ENCODE measurements around the gene TMEM72.

TMEM72 gene

DNA sequence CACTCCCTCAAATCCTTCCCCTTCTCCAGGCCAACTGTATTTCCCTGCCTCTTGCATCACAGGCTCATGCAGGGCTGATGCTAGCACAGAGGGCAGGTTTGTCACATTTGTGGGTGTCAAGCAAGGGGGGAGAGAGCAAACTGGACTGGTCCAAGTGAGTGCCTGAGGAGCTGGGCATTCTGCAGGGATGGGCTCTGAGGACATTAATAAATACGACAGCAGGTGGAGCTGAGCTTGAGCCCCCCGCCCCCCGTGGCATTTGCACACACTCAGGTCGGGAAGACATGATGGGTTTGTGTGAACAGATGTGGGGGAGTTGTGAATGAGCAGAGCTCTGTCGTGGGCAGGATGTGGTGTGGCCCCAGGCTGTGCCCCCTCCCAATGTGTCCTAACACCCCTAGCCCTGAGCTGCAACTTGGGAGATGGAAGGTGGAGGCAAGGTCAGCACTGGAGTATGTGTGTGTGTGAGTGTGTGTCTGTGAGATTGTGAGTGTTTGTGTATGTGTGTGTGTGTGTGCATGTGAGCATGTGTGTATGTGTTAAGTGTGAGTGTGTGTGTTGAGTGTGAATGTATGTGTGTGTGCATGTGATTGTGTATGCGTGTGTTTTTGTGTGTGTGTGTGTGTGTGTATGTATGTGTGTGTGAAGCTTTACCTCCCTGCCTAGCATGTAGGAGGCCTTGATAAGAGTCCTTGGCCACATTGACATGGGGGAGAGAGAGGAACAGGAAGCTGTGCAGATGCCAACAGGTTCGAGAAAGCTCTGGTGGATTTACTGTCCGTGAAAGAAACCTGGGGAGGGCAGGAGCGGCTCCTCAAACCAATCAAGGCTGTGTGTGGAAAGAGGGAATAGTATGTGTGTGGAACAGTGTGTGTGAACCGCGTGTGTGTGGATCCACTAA lies 57.6 kb downstream of the TMEM72 start:
- H3K4me1 Mint-ChIP-seq (ENCODE audit: low read depth in 2 of 2): peaks cover 35 to 37% of the 10 kb centered on the region in 2 donors
- H3K36me3 Mint-ChIP-seq (ENCODE audit: insufficient read depth): no peaks in the 10 kb centered on the region
- peak; percentile 42 to 57 (median 48) for DNase-seq
- peak overlapping the region; percentile 0 to 85 for H3K27ac Mint-ChIP-seq
- peak overlapping the region; percentile 40 to 74 for H3K4me3 Mint-ChIP-seq
- H3K27me3 Mint-ChIP-seq: no peaks in the 10 kb centered on the region
- no peaks in the 10 kb centered on the region for H3K9me3 Mint-ChIP-seq
- peak; percentile 94 for ATAC-seq (replicated peaks)

DNA sequence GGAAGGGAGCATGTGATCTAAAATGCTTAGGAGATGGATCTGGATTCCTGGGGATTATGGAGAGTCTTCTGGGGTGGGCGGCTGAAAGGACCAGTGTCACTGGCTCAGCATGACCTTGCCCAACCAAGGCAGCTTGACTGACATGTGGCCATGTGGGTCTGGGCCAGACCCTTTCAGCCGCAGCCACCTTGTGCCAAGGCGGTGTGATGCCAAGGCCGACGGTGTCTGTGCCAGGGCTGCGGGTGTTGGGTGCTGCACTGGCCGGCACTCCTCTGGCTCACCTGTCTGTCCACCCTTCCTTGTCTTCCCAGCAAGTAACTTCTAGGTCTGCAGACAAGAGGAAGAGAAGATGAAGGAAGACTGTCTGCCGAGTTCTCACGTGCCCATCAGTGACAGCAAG lies 58.7 kb downstream of the TMEM72 start:
- no peaks in the 10 kb centered on the region for H3K36me3 Mint-ChIP-seq (ENCODE audit: insufficient read depth)
- no peak overlapping the region for H3K4me3 Mint-ChIP-seq
- H3K4me1 Mint-ChIP-seq (ENCODE audit: low read depth in 2 of 2): peaks cover 37% of the 10 kb centered on the region in 2 donors
- DNase-seq (no peak), ATAC-seq (replicated peaks) (no peak)
- H3K27ac Mint-ChIP-seq: peak overlapping the region in 1 of 2 donors; percentile 51
- H3K9me3 Mint-ChIP-seq: no peaks in the 10 kb centered on the region
- H3K27me3 Mint-ChIP-seq: no peaks in the 10 kb centered on the region

DNA sequence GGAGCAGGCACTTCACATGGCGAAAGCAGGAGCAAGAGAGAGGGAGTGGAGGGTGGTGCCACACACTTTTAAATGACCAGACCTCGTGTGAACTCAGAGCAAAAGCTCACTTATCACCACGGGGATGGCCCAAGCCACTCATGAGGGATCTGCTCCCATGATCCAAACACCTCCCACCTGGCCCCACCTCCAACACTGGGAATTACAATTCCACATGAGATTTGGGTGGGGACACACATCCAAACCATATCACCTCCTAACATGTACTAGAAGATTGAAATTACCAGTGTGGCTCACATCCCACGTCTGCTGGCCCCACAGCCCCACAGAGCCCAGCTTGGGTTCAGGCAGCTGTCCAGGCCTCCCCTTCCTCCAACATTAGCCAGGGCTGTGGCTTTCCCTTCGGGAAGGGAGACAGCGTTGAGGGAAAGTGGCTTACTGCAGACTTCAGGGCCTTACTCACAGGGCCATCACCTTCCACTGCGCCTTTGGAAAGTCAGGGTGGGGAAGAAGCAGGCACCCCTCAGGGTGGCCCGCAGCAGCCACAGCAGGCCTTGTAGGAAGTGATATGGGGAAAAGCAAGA lies 59.8 kb downstream of the TMEM72 start:
- H3K4me1 Mint-ChIP-seq (ENCODE audit: low read depth in 2 of 2): peaks cover 30 to 33% of the 10 kb centered on the region in 2 donors

DNA sequence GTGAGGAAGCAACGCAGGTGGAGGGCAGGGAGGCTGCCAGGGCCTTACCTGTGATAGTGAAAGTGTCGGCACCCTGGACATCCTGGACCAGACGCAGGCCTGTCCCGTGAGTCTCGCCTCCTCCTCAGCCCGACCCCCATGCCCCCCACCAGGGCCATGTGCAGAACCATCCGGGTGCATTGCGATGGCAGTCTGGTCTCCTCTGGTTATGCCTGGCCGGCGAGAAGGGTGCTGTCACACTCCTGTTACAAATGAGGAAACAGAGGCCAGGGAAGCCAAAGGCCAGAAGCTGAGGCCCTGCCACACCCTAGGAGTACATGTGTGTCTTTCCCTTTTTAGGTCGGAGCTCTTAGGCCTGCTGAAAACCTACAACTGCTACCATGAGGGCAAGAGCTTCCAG lies 60.3 kb downstream of the TMEM72 start:
- H3K27me3 Mint-ChIP-seq: no peaks in the 10 kb centered on the region
- no peak overlapping the region for H3K4me3 Mint-ChIP-seq
- DNase-seq: no peak
- no peaks in the 10 kb centered on the region for H3K9me3 Mint-ChIP-seq
- no peak overlapping the region for H3K27ac Mint-ChIP-seq
- H3K36me3 Mint-ChIP-seq (ENCODE audit: insufficient read depth): no peaks in the 10 kb centered on the region
- ATAC-seq (replicated peaks): no peak
- H3K4me1 Mint-ChIP-seq (ENCODE audit: low read depth in 2 of 2): peaks cover 25 to 29% of the 10 kb centered on the region in 2 donors

More for the DNA sequence above, 59.8 kb downstream of the TMEM72 start:
- Mint-ChIP-seq H3K9me3 (no peaks in the 10 kb centered on the region), H3K4me3 (no peak overlapping the region), H3K36me3 (ENCODE audit: insufficient read depth) (no peaks in the 10 kb centered on the region), H3K27ac (no peak overlapping the region), H3K27me3 (no peaks in the 10 kb centered on the region)
- ATAC-seq (replicated peaks): no peak
- no peak for DNase-seq

DNA sequence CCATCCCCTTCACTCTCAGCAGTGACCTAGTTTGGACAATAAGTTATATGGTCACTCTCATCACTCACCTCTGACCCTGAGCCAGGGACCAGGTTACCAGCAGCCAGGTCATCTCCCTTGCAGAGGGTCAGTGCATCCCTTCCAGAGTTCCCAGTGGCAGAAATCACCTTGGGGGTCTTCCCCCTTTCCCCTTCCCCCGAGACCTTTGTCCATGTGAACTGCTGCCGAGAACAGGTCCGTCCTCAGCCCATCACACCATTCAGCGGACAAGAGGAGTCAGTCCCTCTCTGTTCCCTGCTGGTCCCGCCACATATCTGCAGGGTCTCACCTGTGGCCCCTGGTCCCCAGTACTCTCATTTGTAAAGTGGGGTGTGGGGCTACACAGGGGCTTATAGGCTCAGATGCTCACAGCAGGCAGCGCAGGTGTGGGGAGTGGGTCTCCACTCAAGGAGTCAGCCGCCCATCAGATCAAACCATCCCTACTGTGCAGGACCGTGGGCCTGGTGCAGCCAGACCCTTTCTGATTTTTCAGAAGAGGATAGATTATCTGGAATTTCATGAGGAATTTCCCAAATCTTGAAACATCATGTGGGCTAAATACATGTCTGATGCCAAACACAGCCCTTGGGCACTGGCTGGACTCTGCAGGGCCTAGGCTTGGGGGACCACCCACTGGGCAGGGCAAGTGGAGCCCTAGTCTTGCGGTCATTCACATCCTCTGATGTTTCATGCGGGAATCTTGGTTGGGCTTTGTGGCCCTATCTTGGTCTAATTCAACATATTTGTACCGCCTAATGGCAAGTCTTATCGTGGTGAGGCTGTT lies 61.0 kb downstream of the TMEM72 start:
- ATAC-seq (replicated peaks): no peak
- peaks cover 25 to 29% of the 10 kb centered on the region in 2 donors for H3K4me1 Mint-ChIP-seq (ENCODE audit: low read depth in 2 of 2)
- DNase-seq: no peak
- peak overlapping the region in 1 of 2 donors; percentile 49 for H3K27ac Mint-ChIP-seq
- H3K27me3 Mint-ChIP-seq: no peaks in the 10 kb centered on the region
- H3K36me3 Mint-ChIP-seq (ENCODE audit: insufficient read depth): no peaks in the 10 kb centered on the region
- H3K4me3 Mint-ChIP-seq: no peak overlapping the region
- H3K9me3 Mint-ChIP-seq: no peaks in the 10 kb centered on the region

DNA sequence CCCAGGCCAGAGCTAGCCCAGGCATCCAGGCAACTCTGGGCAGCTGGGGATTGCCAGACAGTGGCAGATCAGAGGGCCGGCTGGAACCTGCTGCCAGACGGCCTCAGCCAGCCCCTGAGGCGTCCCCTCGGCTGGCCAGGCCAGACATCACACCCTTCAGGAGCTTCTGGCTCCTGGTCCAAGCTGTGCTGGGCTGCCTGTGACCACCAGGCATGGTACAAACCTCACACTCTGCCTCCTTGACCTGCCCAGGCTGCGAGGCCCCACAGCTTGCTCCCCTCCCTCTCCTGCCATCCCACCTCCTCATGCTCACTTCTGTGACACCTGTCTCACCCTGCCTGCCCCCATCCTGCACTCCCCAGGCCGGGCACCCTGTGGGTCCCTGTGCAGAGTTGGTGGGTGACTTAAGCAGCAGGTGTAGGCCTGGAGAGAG lies 61.8 kb downstream of the TMEM72 start:
- Mint-ChIP-seq H3K4me3 (no peak overlapping the region), H3K4me1 (ENCODE audit: low read depth in 2 of 2) (peaks cover 19 to 23% of the 10 kb centered on the region in 2 donors), H3K27ac (peak overlapping the region; percentile 5 to 60), H3K9me3 (no peaks in the 10 kb centered on the region), H3K27me3 (no peaks in the 10 kb centered on the region), H3K36me3 (ENCODE audit: insufficient read depth) (no peaks in the 10 kb centered on the region)
- ATAC-seq (replicated peaks): no peak
- no peak for DNase-seq

DNA sequence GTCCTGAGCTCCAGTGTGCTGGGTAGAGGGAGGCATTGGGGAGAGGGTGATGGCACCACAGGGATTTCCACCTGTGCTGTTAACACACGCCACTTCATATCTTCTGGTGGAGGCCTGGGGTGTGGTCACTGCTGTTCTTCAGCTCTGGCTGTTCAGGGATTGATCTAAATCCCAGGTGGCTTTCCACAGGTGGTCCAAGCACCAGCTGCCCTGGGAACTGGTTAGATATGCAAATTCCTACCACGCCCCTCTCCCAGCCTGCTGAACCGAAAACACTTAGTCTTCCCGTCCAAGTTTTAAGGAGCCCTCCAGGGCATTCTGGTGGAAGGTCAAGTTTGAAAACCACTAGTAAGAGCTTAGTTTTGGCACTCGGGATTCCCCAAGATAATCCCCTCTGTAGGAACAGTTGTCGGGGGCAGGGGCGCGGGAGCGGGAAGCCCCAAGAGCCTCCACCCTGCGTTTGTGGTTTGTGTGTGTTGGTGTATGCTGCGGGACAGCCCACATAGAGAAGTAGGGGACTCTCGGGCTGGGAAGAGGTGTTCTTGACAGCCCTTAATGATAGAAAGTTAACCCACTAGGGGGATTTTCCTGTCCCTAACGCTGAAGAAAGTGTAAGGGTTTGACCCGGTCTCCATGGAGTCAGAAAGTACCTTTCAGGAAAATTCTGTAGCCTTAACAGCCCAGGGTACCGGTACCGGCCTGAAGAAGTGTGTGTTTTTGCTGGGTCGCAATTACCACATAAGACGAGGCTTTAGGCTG lies 62.4 kb downstream of the TMEM72 start:
- ATAC-seq (replicated peaks) (no peak), DNase-seq (no peak)
- H3K36me3 Mint-ChIP-seq (ENCODE audit: insufficient read depth): no peaks in the 10 kb centered on the region
- H3K4me3 Mint-ChIP-seq: peak overlapping the region; percentile 22 to 33
- peak overlapping the region; percentile 5 to 60 for H3K27ac Mint-ChIP-seq
- no peaks in the 10 kb centered on the region for H3K9me3 Mint-ChIP-seq
- H3K27me3 Mint-ChIP-seq: no peaks in the 10 kb centered on the region
- peaks cover 15 to 18% of the 10 kb centered on the region in 2 donors for H3K4me1 Mint-ChIP-seq (ENCODE audit: low read depth in 2 of 2)

DNA sequence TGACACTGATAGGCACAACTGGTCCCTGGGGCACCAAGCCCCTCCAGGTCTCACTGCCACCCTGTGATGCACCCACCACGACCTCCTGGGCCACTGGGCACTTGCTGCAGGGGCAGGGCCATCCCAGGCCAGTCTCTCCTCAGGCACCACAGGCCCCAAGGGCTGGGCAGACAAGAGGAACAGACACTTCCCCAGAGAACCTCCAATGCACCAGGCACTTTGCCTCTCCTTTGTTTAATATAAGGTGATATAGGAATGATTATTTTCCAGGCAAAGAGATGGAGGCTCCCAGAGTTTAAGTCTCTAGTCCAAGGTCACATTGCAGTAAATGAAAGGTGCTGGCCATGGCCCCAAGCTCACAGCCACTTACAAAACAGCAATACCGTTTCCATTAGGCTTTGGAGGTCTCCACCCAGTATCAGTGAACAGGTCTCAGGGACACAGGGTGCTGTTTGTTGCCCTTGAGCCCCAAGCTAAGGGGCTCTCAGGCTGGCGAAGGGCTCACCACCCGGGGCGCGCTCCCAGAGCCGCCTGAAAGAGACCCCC lies 63.0 kb downstream of the TMEM72 start:
- Mint-ChIP-seq H3K36me3 (ENCODE audit: insufficient read depth) (no peaks in the 10 kb centered on the region), H3K27me3 (no peaks in the 10 kb centered on the region), H3K27ac (peak overlapping the region in 1 of 2 donors; percentile 60), H3K9me3 (no peaks in the 10 kb centered on the region), H3K4me1 (ENCODE audit: low read depth in 2 of 2) (peaks cover 8 to 13% of the 10 kb centered on the region in 2 donors), H3K4me3 (peak overlapping the region; percentile 64 to 68)
- ATAC-seq (replicated peaks) (no peak), DNase-seq (no peak)

DNA sequence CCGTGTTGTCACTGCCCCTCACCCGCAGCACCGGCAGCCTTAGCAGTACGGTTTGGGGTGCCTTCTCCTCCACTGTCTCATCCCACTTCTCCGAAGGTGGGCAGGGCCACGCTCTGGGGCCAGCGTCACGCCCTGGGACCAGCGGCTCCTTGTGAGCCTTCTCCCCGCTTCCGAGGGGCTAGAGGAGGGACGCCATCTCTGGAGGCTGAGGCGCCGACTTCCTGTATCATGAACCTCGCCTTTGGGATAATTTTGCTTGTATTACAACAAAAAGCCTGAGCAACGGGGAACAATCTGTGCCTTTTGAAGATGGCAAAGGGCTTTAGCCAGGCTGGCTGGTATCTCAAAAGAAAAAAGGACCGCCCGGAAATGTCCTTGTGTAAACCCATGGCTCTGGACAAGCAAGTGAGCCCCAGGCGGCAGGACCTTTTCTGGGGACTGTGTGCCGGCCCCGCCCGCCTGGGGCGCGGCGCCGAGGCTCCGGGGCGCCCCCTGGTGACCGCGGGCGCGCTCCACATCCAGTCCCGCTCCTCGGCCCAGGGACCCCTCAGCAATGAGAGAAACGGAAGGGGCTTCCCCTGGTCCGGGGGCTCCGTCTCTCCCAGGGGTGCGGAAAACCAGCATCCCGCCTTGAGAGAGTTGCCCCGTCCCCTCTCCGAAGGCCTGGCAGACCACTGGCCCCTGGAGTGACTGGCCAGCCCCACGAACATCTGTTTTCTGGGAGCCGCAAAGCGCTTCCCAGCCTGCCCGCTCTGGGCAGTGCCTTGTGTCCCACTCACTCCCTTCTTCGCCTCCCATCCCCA lies 63.7 kb downstream of the TMEM72 start:
- Mint-ChIP-seq H3K27ac (peak overlapping the region in 1 of 2 donors; percentile 54), H3K9me3 (no peaks in the 10 kb centered on the region), H3K27me3 (no peaks in the 10 kb centered on the region), H3K36me3 (ENCODE audit: insufficient read depth) (no peaks in the 10 kb centered on the region), H3K4me3 (peak overlapping the region; percentile 64 to 68), H3K4me1 (ENCODE audit: low read depth in 2 of 2) (peaks cover 1 to 7% of the 10 kb centered on the region in 2 donors)
- DNase-seq (peak; percentile 50 to 68 (median 65)), ATAC-seq (replicated peaks) (peak; percentile 98)

DNA sequence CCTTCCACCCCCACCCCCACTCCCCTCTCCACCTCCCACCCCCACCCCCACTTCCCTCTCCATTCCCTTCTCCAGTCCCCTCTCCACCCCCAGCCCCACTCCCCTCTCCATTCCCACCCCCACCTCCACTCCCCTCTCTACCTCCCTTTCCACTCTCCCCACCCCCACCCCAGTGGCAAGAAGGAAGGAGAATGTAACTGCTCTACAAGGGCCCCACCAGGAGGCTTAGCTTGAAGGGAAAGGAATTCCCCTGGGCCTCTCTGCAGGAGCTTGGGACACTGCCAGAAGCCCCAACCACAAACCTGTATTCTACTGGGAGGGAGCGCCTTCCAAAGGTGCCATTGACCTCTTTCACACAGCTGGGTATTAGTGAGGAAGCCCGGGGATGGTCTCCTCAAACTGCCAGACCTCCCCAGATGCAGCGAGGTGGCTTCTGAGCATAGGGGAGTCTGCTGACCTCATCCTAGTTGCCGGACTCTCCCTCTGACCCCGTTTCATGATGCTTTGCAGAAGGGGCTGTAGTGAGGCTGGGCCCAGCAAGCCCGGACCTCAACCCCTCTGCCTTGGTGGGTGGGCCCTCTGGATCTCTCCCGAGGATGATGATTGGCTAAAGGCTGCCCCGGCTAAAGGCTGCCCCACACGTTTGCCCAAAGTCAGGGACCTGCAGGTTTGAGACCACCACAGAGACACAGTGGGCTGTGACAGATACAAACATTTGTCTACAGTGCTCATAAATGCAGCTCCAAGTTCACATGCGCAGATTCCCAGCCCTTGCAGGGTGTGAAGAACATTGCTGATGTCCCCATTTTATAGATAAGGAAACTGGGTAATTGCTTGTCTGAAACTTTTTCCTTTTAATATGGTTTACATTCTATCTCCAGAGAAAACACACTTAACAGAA lies 64.5 kb downstream of the TMEM72 start:
- no peak overlapping the region for H3K4me3 Mint-ChIP-seq
- H3K36me3 Mint-ChIP-seq (ENCODE audit: insufficient read depth): no peaks in the 10 kb centered on the region
- DNase-seq (no peak), ATAC-seq (replicated peaks) (no peak)
- H3K4me1 Mint-ChIP-seq (ENCODE audit: low read depth in 2 of 2): peaks cover 0 to 7% of the 10 kb centered on the region in 2 donors
- no peaks in the 10 kb centered on the region for H3K27me3 Mint-ChIP-seq
- H3K9me3 Mint-ChIP-seq: no peaks in the 10 kb centered on the region
- H3K27ac Mint-ChIP-seq: no peak overlapping the region

DNA sequence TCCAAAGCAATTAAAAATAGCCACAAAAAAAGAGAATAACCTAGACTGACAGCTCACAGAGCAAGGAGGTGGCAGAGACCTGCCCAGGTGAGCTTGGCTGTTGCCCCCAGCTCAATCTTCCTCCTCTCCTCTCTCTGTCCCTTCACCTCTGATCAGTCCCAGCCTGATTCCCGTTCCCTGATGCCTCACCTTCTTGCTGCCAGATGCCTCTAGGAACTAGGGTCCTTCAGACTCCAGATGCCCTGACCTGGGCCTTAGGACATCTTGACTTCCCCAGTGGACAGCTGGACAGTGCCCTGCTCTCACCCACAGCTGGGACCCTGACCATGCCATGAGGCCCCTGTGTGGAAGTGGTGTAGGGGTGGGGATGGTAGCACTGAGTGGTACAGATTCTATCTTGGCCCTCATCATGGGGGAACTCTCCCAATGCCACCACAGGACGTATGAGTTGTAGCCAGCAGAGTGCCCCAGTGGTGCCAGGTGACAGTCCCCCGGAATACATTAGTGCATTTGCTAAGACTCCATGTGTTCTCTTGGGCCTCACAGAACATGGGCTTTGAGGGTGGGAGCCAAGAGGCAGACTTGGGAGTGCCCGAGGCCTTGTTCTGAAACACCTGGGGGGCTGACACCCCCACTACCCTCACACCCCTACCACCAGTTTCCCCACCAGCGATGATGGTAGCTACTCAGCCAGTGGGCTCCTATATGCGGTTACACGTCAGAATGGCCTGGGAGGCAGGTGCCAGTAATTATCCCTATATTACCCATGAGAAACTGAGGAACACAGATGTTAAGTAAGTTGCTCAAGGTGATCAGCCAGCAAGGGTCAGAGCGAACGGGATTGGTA lies 65.4 kb downstream of the TMEM72 start:
- H3K27ac Mint-ChIP-seq: no peak overlapping the region

More for the DNA sequence above, 65.4 kb downstream of the TMEM72 start:
- Mint-ChIP-seq H3K9me3 (no peaks in the 10 kb centered on the region), H3K27me3 (no peaks in the 10 kb centered on the region), H3K4me1 (ENCODE audit: low read depth in 2 of 2) (peaks cover 0 to 7% of the 10 kb centered on the region in 2 donors), H3K36me3 (ENCODE audit: insufficient read depth) (no peaks in the 10 kb centered on the region), H3K4me3 (no peak overlapping the region)
- DNase-seq (no peak), ATAC-seq (replicated peaks) (no peak)

Measured in effector memory CD8-positive, alpha-beta T cell (primary cell).